ENCODE measurements around the gene HAUS1. TPM values are rescaled to one million over a fixed set of nuclear protein-coding genes. Genes with fewer than 3 reads are reported as not detected.

Gene HAUS1
- total RNA-seq, 4 donors from 2014 or later = 16.2 to 36.0 (median 33.6) TPM

DNA sequence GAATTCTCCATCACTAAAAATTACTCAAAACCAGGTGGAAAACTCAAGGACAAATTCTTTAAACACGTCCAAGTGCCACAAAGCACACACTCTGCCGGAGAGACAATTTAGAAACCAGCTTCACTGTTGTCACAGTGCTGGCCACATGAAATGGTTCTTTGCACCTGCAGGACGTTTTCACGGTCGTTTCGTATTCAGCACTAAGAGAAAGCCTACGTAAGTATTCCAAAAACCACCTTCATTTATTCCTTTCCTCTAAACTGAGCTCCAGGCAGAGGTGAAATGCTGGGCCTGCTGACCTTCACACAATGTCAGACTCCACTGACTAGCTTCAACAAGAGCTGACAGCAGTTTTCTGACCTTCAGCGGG lies 6.8 kb upstream of the HAUS1 start:
- peaks cover 0 to 25% of the 10 kb centered on the region in 2 donors for H3K36me3 ChIP-seq
- no peaks in the 10 kb centered on the region for H3K27me3 ChIP-seq
- peak overlapping the region; percentile 29 to 94 (median 86) for H3K27ac ChIP-seq
- no peak for ATAC-seq
- H3K4me1 ChIP-seq = peaks cover 3 to 55% (median 15%) of the 10 kb centered on the region in 3 donors
- no peak for TF ChIP-seq EP300 (IDR thresholded peaks at IDR 0.05)
- WGBS, 2 donors (ENCODE audit: low coverage in 1 of 2) = 0% methylated on average over 5 to 7 of the region's 8 CpGs
- no peaks in the 10 kb centered on the region for H3K9me3 ChIP-seq
- H3K4me3 ChIP-seq = peak overlapping the region; percentile 68 to 75

DNA sequence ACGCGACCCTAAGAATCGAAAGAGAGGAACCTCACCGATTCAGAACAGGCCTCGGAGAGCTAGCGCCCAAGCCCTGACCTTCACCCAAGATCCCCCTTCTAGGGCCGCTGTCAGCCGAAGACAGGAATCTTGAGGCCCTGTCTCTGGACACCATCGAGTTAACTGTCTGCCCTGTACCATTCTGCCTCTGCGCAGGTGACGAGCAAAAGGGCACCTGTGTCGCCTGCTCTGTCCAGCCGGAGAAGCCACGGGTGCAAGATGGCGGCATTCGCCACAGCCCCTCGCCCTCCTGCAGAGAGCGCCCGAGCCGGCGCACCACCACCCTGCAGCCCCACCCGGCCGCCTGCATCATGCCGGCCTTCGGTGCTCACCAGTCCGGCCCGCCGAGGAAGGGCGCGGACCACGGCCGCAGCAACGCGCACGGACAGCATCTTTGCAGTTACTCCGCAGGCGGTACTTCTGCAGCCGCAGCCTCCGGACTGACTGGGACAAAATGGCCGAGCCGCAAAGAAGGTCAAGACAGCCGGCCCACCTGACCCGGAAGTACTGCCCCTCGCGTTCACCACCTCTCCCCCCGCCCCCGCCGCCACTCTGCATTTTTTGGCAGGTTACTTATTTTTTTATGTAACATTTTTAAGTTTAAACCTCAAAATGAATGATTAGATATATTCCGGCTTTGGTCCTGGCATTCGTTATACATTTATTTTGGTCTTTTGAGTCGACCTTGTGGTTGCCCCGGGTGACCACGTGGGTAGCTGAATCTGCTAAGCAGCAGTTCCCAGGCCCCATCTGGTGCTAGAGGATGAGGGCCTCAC lies 6.2 kb upstream of the HAUS1 start, which contains the start of gene ATP5F1A:
Gene ATP5F1A, minus strand, starts transcription at position 496 of the 815 bp plus-strand sequence. Its CDS starts 65 bp downstream, at position 431.
- peak; percentile 93 for ATAC-seq
- 0 to 1% methylated on average over 3 to 13 of the region's 53 CpGs for WGBS, 2 donors (ENCODE audit: low coverage in 1 of 2)

DNA sequence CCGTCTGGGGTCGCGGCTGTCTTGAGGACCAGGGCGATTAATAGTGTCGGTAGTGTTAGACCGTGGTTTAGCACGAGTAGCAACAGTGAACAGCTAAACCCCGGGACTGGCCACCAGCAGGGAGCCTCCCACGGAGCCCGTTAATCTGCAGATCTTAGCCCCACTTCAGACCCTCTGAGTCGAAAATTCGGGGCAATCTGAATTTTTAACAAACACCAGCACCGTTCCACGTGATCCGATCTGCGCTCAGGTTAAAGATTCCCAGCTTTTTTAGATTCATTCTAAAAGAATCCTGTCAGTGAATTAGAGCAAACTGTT lies 5.6 kb upstream of the HAUS1 start:
- 5 to 15% methylated on average over 10 of the region's 16 CpGs for WGBS, 2 donors (ENCODE audit: low coverage in 1 of 2)
- Histone ChIP-seq H3K27me3 (no peaks in the 10 kb centered on the region), H3K9me3 (no peaks in the 10 kb centered on the region), H3K4me1 (peaks cover 3 to 44% (median 15%) of the 10 kb centered on the region in 3 donors), H3K4me3 (peak overlapping the region; percentile 68 to 75), H3K36me3 (peaks cover 0 to 13% of the 10 kb centered on the region in 2 donors), H3K27ac (peak overlapping the region; percentile 29 to 94 (median 86))
- no peak for ATAC-seq
- no peak for TF ChIP-seq POLR2AphosphoS5 (IDR thresholded peaks at IDR 0.05)
- TF ChIP-seq EP300 (IDR thresholded peaks at IDR 0.05) = no peak
- TF ChIP-seq, protein P1, sequence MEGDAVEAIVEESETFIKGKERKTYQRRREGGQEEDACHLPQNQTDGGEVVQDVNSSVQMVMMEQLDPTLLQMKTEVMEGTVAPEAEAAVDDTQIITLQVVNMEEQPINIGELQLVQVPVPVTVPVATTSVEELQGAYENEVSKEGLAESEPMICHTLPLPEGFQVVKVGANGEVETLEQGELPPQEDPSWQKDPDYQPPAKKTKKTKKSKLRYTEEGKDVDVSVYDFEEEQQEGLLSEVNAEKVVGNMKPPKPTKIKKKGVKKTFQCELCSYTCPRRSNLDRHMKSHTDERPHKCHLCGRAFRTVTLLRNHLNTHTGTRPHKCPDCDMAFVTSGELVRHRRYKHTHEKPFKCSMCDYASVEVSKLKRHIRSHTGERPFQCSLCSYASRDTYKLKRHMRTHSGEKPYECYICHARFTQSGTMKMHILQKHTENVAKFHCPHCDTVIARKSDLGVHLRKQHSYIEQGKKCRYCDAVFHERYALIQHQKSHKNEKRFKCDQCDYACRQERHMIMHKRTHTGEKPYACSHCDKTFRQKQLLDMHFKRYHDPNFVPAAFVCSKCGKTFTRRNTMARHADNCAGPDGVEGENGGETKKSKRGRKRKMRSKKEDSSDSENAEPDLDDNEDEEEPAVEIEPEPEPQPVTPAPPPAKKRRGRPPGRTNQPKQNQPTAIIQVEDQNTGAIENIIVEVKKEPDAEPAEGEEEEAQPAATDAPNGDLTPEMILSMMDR (IDR thresholded peaks at IDR 0.05) = no peak
- no peak for TF ChIP-seq POLR2A (IDR thresholded peaks at IDR 0.05)

More for the DNA sequence above, 6.2 kb upstream of the HAUS1 start, which contains the start of gene ATP5F1A:
- Histone ChIP-seq H3K27me3 (no peaks in the 10 kb centered on the region), H3K4me1 (peaks cover 3 to 49% (median 15%) of the 10 kb centered on the region in 3 donors), H3K36me3 (peaks cover 0 to 19% of the 10 kb centered on the region in 2 donors), H3K27ac (peak within 1 kb of the TSS; percentile 29 to 94 (median 86)), H3K4me3 (peak within 1 kb of the TSS; percentile 68 to 75), H3K9me3 (no peaks in the 10 kb centered on the region)
- peak; percentile 83 for TF ChIP-seq POLR2AphosphoS5 (IDR thresholded peaks at IDR 0.05)
- TF ChIP-seq, protein P1 (IDR thresholded peaks at IDR 0.05) = peak in 1 of 4 experiments; percentile 10
- TF ChIP-seq EP300 (IDR thresholded peaks at IDR 0.05) = no peak
- TF ChIP-seq POLR2A (IDR thresholded peaks at IDR 0.05) = peak; percentile 77 to 84

DNA sequence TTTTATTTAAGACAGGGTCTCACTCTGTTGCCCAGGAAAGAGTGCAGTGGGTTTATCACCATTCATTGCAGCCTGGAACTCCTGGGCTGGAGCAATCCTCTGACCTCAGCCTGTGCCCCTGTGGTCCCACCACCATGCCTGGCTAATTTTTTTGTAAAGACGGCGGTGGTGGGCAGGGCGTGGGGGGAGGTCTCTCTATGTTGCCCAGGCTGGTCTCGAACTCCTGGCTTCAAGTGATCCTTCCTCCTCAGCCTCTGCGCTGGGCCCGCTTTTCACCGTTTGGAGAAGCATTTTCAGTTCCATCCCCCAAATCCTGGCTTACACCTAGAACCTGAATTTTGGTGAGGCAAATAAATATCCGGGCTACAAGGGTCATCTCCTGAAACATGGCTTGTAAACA lies 4.7 kb upstream of the HAUS1 start:
- Histone ChIP-seq H3K27ac (no peak overlapping the region), H3K4me1 (peaks cover 3 to 41% (median 12%) of the 10 kb centered on the region in 3 donors), H3K36me3 (peaks cover 0 to 4% of the 10 kb centered on the region in 2 donors), H3K4me3 (no peak overlapping the region), H3K9me3 (no peaks in the 10 kb centered on the region), H3K27me3 (no peaks in the 10 kb centered on the region)
- 92 to 100% methylated on average over 2 to 8 of the region's 8 CpGs for WGBS, 2 donors (ENCODE audit: low coverage in 1 of 2)
- ATAC-seq = no peak
- TF ChIP-seq POLR2AphosphoS5 (IDR thresholded peaks at IDR 0.05) (no peak), POLR2A (IDR thresholded peaks at IDR 0.05) (no peak), EP300 (IDR thresholded peaks at IDR 0.05) (no peak)
- TF ChIP-seq, protein P1 (IDR thresholded peaks at IDR 0.05) = no peak

DNA sequence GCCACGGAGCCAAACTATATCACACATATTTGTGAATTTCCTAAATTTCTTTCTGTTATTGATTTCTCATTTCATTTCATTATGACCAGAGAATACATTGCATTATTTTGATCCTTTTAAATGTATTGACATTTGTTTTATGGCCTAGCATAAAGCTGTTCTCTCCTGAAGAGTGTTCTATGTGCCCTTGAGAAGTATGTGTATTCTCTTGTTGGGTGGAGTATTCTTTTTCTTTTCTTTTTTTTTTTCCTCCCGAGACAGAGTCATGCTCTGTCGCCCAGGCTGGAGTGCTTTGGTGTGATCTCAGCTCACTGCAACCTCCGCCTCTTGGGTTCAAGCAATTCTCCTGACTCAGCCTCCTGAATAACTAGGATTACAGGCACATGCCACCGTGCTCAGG lies 5.2 kb downstream of the HAUS1 start:
- Histone ChIP-seq H3K36me3 (peaks cover 0 to 43% of the 10 kb centered on the region in 2 donors), H3K27ac (no peak overlapping the region), H3K4me3 (no peak overlapping the region), H3K4me1 (peaks cover 0 to 15% (median 0%) of the 10 kb centered on the region in 3 donors), H3K9me3 (no peaks in the 10 kb centered on the region), H3K27me3 (no peaks in the 10 kb centered on the region)
- TF ChIP-seq, protein P1 (IDR thresholded peaks at IDR 0.05) = no peak
- no peak for TF ChIP-seq EP300 (IDR thresholded peaks at IDR 0.05)
- no peak for TF ChIP-seq POLR2AphosphoS5 (IDR thresholded peaks at IDR 0.05)
- WGBS, 2 donors (ENCODE audit: low coverage in 1 of 2) = 79 to 91% methylated on average over 4 to 5 of the region's 5 CpGs
- no peak for ATAC-seq

Measured in gastroesophageal sphincter (tissue), 4 donors.